Glomerular endothelial cell (primary cell): ENCODE measurements around the gene DISC1. TPM values are rescaled to one million over a fixed set of nuclear protein-coding genes. Genes with fewer than 3 reads are reported as not detected.

ENCODE experiments used
- DNase-seq: peaks from one replicate; pipeline ENCODE4 v3.0.0-alpha.2; 2011; ENCODE audit warnings: low read depth, low spot score; ENCODE audit errors: extremely low read depth
- total RNA-seq: library from RNA; depleted of rRNA; stranded (reverse); fragments of >200 nt; gene quantifications from 2 replicates; pipeline ENCODE4 v1.2.3, GENCODE V29; 2015

Gene DISC1
- total RNA-seq, 1 donor from 2014 or later = 36.7 TPM

GRCh38 chr1:232017759-232018158, 391.2 kb downstream of the DISC1 start:
- DNase-seq = no peak

GRCh38 chr1:232018231-232019025, 391.8 kb downstream of the DISC1 start:
- no peak for DNase-seq

GRCh38 chr1:232019026-232019340, 392.4 kb downstream of the DISC1 start:
- no peak for DNase-seq

GRCh38 chr1:232020352-232020751, 393.8 kb downstream of the DISC1 start:
- no peak for DNase-seq

GRCh38 chr1:232029315-232029714, 402.7 kb downstream of the DISC1 start:
- no peak for DNase-seq

GRCh38 chr1:232031156-232031555, 404.6 kb downstream of the DISC1 start:
- DNase-seq = no peak

- DNase-seq = no peak
Measured at GRCh38 chr1:232033285-232033684, 406.7 kb downstream of the DISC1 start.

- no peak for DNase-seq
Measured at GRCh38 chr1:232034556-232034955, 408.0 kb downstream of the DISC1 start.

GRCh38 chr1:232036181-232036933, 409.8 kb downstream of the DISC1 start:
- no peak for DNase-seq

- DNase-seq = no peak
Measured at GRCh38 chr1:232037774-232038388, 411.3 kb downstream of the DISC1 start.

GRCh38 chr1:232038706-232039677, 412.4 kb downstream of the DISC1 start:
- DNase-seq = peak; percentile 22

- DNase-seq = no peak
Measured at GRCh38 chr1:232040260-232040659, 413.7 kb downstream of the DISC1 start.

- DNase-seq = no peak
Measured at GRCh38 chr1:232044728-232045127, 418.1 kb downstream of the DISC1 start.

GRCh38 chr1:232045139-232045994, 418.8 kb downstream of the DISC1 start:
- DNase-seq = no peak

GRCh38 chr1:232046451-232047306, 420.1 kb downstream of the DISC1 start:
- no peak for DNase-seq

GRCh38 chr1:232047473-232047872, 420.9 kb downstream of the DISC1 start:
- no peak for DNase-seq

- DNase-seq = no peak
Measured at GRCh38 chr1:232048481-232048880, 421.9 kb downstream of the DISC1 start.

GRCh38 chr1:232049335-232049734, 422.7 kb downstream of the DISC1 start:
- no peak for DNase-seq
